Measurements from ENCODE around the gene RFPL1. TPM values are rescaled to one million over a fixed set of nuclear protein-coding genes. Genes with fewer than 3 reads are reported as not detected.
"Not testable (repeated sequence)": the region's sequence is repeated elsewhere in the genome, so short reads cannot be mapped to it uniquely, and the experiment has no call there.

The RFPL1 gene
- not detected for polyA plus RNA-seq (2013, experiment 1 of 4)
- polyA plus RNA-seq (2013, experiment 2 of 4): not detected
- polyA plus RNA-seq (2013, experiment 3 of 4): not detected
- polyA plus RNA-seq (2013, experiment 4 of 4): not detected

DNA sequence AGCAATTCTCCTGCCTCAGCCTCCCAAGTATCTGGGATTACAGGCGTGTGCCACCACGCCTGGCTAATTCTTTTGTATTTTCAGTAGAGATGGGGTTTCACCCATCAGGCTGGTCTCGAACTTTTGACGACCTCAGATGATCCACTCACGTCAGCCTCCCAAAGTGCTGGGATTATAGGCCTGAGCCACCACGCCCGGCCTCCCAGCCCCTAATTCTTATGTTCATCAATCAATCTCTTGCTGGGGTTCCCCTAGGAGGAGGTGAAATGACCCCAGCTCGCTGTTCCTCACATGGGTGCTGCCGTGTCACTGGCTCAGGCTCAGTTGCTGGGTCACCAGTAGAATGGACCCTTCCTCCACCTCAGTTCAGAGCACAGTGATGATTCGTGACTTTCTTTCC lies at the start of gene RFPL1:
RFPL1 (plus strand) TSS at position 301 of the 400 bp plus-strand sequence.
- H3K4me3 ChIP-seq (ENCODE audit: insufficient read depth, low read depth, low read length); H3K36me3 ChIP-seq (ENCODE audit: control insufficient read depth, insufficient read depth, low read length); H3K27me3 ChIP-seq (ENCODE audit: control insufficient read depth, insufficient read depth, low read length, poor library complexity, severe bottlenecking); H3K9me3 ChIP-seq (ENCODE audit: control insufficient read depth, low read length); H3K27ac ChIP-seq (ENCODE audit: insufficient read depth, low read depth, low read length, poor library complexity, severe bottlenecking); H3K4me1 ChIP-seq (ENCODE audit: control insufficient read depth, insufficient read depth, low read length): not testable (repeated sequence)
- 92 to 96% methylated on average over 10 of the region's 10 CpGs for WGBS, 2 experiments

DNA sequence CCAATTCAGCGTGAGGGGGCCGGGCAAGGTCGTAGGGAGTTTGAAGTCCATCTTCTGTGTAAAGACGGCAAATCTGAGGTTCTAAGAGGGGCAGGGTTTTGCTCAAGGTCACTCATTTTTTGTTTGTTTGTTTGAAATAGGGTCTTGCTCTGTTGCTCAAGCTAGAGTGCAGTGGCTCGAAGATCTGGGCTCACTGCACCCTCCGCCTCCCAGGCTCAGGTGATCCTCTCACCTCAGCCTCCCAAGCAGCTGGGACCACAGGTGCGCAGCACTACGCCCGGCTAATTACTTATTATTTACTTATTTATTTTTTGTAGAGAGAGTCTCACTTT lies 49.7 kb upstream of the RFPL1 start:
- Histone ChIP-seq H3K27me3 (ENCODE audit: control insufficient read depth, insufficient read depth, low read length, poor library complexity, severe bottlenecking) (no peaks in the 10 kb centered on the region), H3K4me1 (ENCODE audit: control insufficient read depth, insufficient read depth, low read length) (no peaks in the 10 kb centered on the region), H3K36me3 (ENCODE audit: control insufficient read depth, insufficient read depth, low read length) (no peaks in the 10 kb centered on the region), H3K4me3 (ENCODE audit: insufficient read depth, low read depth, low read length) (peak overlapping the region; percentile 87), H3K27ac (ENCODE audit: insufficient read depth, low read depth, low read length, poor library complexity, severe bottlenecking) (no peak overlapping the region), H3K9me3 (ENCODE audit: control insufficient read depth, low read length) (no peaks in the 10 kb centered on the region)
- 29 to 47% methylated on average over 6 to 8 of the region's 9 CpGs for WGBS, 2 experiments

DNA sequence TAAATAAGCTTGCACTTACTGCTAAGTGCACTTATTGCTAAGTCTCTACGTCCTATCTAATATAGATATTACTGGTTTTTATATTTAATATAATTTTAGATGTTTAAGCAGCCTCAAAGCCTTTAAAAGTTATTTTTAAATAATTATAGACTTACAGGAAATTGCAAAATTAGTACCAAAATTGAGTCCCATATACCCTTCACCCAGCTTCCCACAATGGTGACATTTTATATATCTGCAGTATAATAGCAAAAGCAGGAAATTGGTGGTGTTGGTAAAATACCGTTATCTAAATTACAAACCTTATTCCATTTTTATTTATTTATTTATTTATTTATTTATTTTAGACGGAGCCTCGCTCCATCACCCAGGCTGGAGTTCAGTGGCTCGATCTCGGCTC lies 48.1 kb upstream of the RFPL1 start:
- Histone ChIP-seq H3K36me3 (ENCODE audit: control insufficient read depth, insufficient read depth, low read length) (no peaks in the 10 kb centered on the region), H3K27me3 (ENCODE audit: control insufficient read depth, insufficient read depth, low read length, poor library complexity, severe bottlenecking) (no peaks in the 10 kb centered on the region), H3K4me1 (ENCODE audit: control insufficient read depth, insufficient read depth, low read length) (no peaks in the 10 kb centered on the region), H3K9me3 (ENCODE audit: control insufficient read depth, low read length) (no peaks in the 10 kb centered on the region), H3K4me3 (ENCODE audit: insufficient read depth, low read depth, low read length) (no peak overlapping the region), H3K27ac (ENCODE audit: insufficient read depth, low read depth, low read length, poor library complexity, severe bottlenecking) (no peak overlapping the region)
- WGBS, 2 experiments: 97 to 98% methylated on average over 4 of the region's 6 CpGs

DNA sequence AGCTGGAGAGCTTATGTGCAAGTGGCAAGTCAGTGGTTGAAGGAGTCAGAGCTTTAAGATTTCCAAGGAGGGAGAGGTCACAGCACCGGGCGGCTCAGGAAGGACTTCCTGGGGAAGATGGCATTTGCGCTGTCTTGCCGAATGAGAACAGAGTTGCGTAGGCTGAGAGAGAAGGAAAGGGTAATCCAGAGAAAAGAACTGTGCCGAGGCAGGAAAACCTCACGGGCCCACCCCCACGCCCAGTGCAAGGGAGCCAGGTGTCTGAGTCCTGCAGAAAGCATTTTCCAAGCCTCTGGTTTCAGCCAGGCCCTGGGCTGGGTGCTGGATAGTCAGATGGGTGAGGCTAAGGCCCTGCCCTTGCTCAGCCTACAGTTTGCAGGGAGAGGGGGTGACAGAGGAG lies 46.8 kb upstream of the RFPL1 start:
- Histone ChIP-seq H3K27ac (ENCODE audit: insufficient read depth, low read depth, low read length, poor library complexity, severe bottlenecking) (no peak overlapping the region), H3K4me1 (ENCODE audit: control insufficient read depth, insufficient read depth, low read length) (no peaks in the 10 kb centered on the region), H3K9me3 (ENCODE audit: control insufficient read depth, low read length) (no peaks in the 10 kb centered on the region), H3K36me3 (ENCODE audit: control insufficient read depth, insufficient read depth, low read length) (no peaks in the 10 kb centered on the region), H3K27me3 (ENCODE audit: control insufficient read depth, insufficient read depth, low read length, poor library complexity, severe bottlenecking) (no peaks in the 10 kb centered on the region), H3K4me3 (ENCODE audit: insufficient read depth, low read depth, low read length) (no peak overlapping the region)
- WGBS, 2 experiments: 91 to 93% methylated on average over 8 of the region's 8 CpGs

DNA sequence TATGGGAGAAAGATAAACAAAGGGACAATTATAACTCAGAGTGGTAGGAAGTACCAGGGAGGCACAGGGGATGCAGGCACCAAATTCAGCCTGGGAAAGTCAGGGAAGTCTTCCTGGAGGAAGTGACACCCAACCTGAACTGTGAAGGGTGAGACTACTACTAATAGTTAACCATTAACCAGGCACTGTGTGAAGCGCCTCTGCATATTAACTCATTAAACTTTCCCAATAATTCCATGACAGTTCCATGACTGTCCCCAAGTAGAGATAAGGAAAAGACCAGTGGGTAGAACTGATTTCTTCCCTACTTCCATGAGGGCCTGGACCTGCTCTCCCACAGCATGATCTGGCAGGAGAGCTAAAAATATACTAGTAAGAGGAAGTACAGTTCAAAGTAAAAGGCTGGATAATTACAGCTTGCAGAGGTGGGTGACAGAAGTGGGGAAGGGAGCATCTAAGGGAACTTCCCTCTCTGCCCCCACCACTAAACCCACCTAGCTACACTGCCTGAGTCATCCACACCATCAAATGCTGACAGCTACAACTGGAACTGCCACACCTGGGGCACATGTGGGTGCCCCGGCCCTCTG lies 45.3 kb upstream of the RFPL1 start:
- Histone ChIP-seq H3K4me3 (ENCODE audit: insufficient read depth, low read depth, low read length) (no peak overlapping the region), H3K36me3 (ENCODE audit: control insufficient read depth, insufficient read depth, low read length) (no peaks in the 10 kb centered on the region), H3K4me1 (ENCODE audit: control insufficient read depth, insufficient read depth, low read length) (no peaks in the 10 kb centered on the region), H3K27ac (ENCODE audit: insufficient read depth, low read depth, low read length, poor library complexity, severe bottlenecking) (no peak overlapping the region), H3K9me3 (ENCODE audit: control insufficient read depth, low read length) (no peaks in the 10 kb centered on the region), H3K27me3 (ENCODE audit: control insufficient read depth, insufficient read depth, low read length, poor library complexity, severe bottlenecking) (no peaks in the 10 kb centered on the region)
- WGBS, 2 experiments: 86 to 97% methylated on average over 2 of the region's 2 CpGs

GRCh38 chr22:29394931-29395581 lies 43.3 kb upstream of the RFPL1 start:
- Histone ChIP-seq H3K9me3 (ENCODE audit: control insufficient read depth, low read length) (no peaks in the 10 kb centered on the region), H3K27me3 (ENCODE audit: control insufficient read depth, insufficient read depth, low read length, poor library complexity, severe bottlenecking) (no peaks in the 10 kb centered on the region), H3K36me3 (ENCODE audit: control insufficient read depth, insufficient read depth, low read length) (no peaks in the 10 kb centered on the region), H3K4me1 (ENCODE audit: control insufficient read depth, insufficient read depth, low read length) (no peaks in the 10 kb centered on the region), H3K4me3 (ENCODE audit: insufficient read depth, low read depth, low read length) (no peak overlapping the region), H3K27ac (ENCODE audit: insufficient read depth, low read depth, low read length, poor library complexity, severe bottlenecking) (no peak overlapping the region)
- 17 to 20% methylated on average over 10 of the region's 10 CpGs for WGBS, 2 experiments

DNA sequence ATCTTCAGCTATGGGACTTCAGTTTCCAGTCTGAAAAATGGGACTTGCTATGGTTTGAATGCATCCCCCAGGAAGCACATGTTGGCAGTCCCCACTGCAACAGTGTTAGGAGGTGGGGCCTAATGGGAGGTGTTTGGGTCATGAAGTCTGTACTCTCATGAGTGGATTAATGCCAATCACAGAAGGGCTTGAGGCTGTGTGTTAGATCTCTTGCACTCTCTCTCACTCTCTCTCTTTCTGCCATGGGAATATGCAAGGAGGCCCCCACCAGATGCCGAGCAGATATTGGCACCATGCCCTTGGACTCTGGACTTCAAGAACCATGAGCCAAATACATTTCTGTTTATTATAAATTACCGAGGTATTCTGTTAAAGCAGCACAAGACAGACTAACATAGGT lies 42.3 kb upstream of the RFPL1 start:
- no peak overlapping the region for H3K4me3 ChIP-seq (ENCODE audit: insufficient read depth, low read depth, low read length)
- no peak overlapping the region for H3K27ac ChIP-seq (ENCODE audit: insufficient read depth, low read depth, low read length, poor library complexity, severe bottlenecking)
- no peaks in the 10 kb centered on the region for H3K27me3 ChIP-seq (ENCODE audit: control insufficient read depth, insufficient read depth, low read length, poor library complexity, severe bottlenecking)
- 85 to 97% methylated on average over 2 of the region's 2 CpGs for WGBS, 2 experiments
- H3K4me1 ChIP-seq (ENCODE audit: control insufficient read depth, insufficient read depth, low read length): no peaks in the 10 kb centered on the region
- H3K36me3 ChIP-seq (ENCODE audit: control insufficient read depth, insufficient read depth, low read length): no peaks in the 10 kb centered on the region
- no peaks in the 10 kb centered on the region for H3K9me3 ChIP-seq (ENCODE audit: control insufficient read depth, low read length)

- no peak overlapping the region for H3K27ac ChIP-seq (ENCODE audit: insufficient read depth, low read depth, low read length, poor library complexity, severe bottlenecking)
- H3K36me3 ChIP-seq (ENCODE audit: control insufficient read depth, insufficient read depth, low read length): no peaks in the 10 kb centered on the region
- 90 to 92% methylated on average over 6 of the region's 6 CpGs for WGBS, 2 experiments
- H3K27me3 ChIP-seq (ENCODE audit: control insufficient read depth, insufficient read depth, low read length, poor library complexity, severe bottlenecking): no peaks in the 10 kb centered on the region
- H3K4me1 ChIP-seq (ENCODE audit: control insufficient read depth, insufficient read depth, low read length): no peaks in the 10 kb centered on the region
- no peaks in the 10 kb centered on the region for H3K9me3 ChIP-seq (ENCODE audit: control insufficient read depth, low read length)
- no peak overlapping the region for H3K4me3 ChIP-seq (ENCODE audit: insufficient read depth, low read depth, low read length)
Measured at GRCh38 chr22:29397791-29398190, 40.6 kb upstream of the RFPL1 start.

- Histone ChIP-seq H3K9me3 (ENCODE audit: control insufficient read depth, low read length) (no peaks in the 10 kb centered on the region), H3K27me3 (ENCODE audit: control insufficient read depth, insufficient read depth, low read length, poor library complexity, severe bottlenecking) (no peaks in the 10 kb centered on the region), H3K4me3 (ENCODE audit: insufficient read depth, low read depth, low read length) (no peak overlapping the region), H3K36me3 (ENCODE audit: control insufficient read depth, insufficient read depth, low read length) (no peaks in the 10 kb centered on the region), H3K4me1 (ENCODE audit: control insufficient read depth, insufficient read depth, low read length) (no peaks in the 10 kb centered on the region), H3K27ac (ENCODE audit: insufficient read depth, low read depth, low read length, poor library complexity, severe bottlenecking) (no peak overlapping the region)
- WGBS, 2 experiments: 96 to 98% methylated on average over 2 of the region's 2 CpGs
Measured at GRCh38 chr22:29400576-29400975, 37.8 kb upstream of the RFPL1 start.

GRCh38 chr22:29401538-29401937 lies 36.8 kb upstream of the RFPL1 start:
- not testable (repeated sequence) for H3K4me3 ChIP-seq (ENCODE audit: insufficient read depth, low read depth, low read length); H3K9me3 ChIP-seq (ENCODE audit: control insufficient read depth, low read length); H3K27ac ChIP-seq (ENCODE audit: insufficient read depth, low read depth, low read length, poor library complexity, severe bottlenecking); H3K27me3 ChIP-seq (ENCODE audit: control insufficient read depth, insufficient read depth, low read length, poor library complexity, severe bottlenecking); H3K4me1 ChIP-seq (ENCODE audit: control insufficient read depth, insufficient read depth, low read length); H3K36me3 ChIP-seq (ENCODE audit: control insufficient read depth, insufficient read depth, low read length)
- 90 to 91% methylated on average over 6 of the region's 6 CpGs for WGBS, 2 experiments

Measured in ectodermal cell (in vitro differentiated cells).